Measurements from ENCODE around the gene TRABD2B. TPM values are rescaled to one million over a fixed set of nuclear protein-coding genes. Genes with fewer than 3 reads are reported as not detected.

The TRABD2B gene
- total RNA-seq, 1 donor from 2014 or later: not detected

GRCh38 chr1:47795102-47795501, 202.1 kb downstream of the TRABD2B start:
- Mint-ChIP-seq H3K36me3 (ENCODE audit: unreplicated experiment) (no peaks in the 10 kb centered on the region), H3K9me3 (ENCODE audit: unreplicated experiment) (no peaks in the 10 kb centered on the region), H3K4me1 (ENCODE audit: unreplicated experiment) (no peaks in the 10 kb centered on the region), H3K27ac (ENCODE audit: unreplicated experiment) (no peak overlapping the region), H3K4me3 (ENCODE audit: unreplicated experiment) (no peak overlapping the region), H3K27me3 (ENCODE audit: unreplicated experiment) (peaks cover 6% of the 10 kb centered on the region)
- no peak for DNase-seq (ENCODE audit: extremely low spot score, unreplicated experiment)
- TF ChIP-seq CTCF (IDR thresholded peaks at IDR 0.05): no peak

GRCh38 chr1:47794530-47794929, 202.7 kb downstream of the TRABD2B start:
- no peak overlapping the region for H3K4me3 Mint-ChIP-seq (ENCODE audit: unreplicated experiment)
- H3K4me1 Mint-ChIP-seq (ENCODE audit: unreplicated experiment): no peaks in the 10 kb centered on the region
- H3K36me3 Mint-ChIP-seq (ENCODE audit: unreplicated experiment): no peaks in the 10 kb centered on the region
- no peak overlapping the region for H3K27ac Mint-ChIP-seq (ENCODE audit: unreplicated experiment)
- no peaks in the 10 kb centered on the region for H3K9me3 Mint-ChIP-seq (ENCODE audit: unreplicated experiment)
- H3K27me3 Mint-ChIP-seq (ENCODE audit: unreplicated experiment): peaks cover 9% of the 10 kb centered on the region
- TF ChIP-seq CTCF (IDR thresholded peaks at IDR 0.05): no peak
- DNase-seq (ENCODE audit: extremely low spot score, unreplicated experiment): no peak

GRCh38 chr1:47794081-47794480, 203.1 kb downstream of the TRABD2B start:
- TF ChIP-seq CTCF (IDR thresholded peaks at IDR 0.05): no peak
- Mint-ChIP-seq H3K9me3 (ENCODE audit: unreplicated experiment) (no peaks in the 10 kb centered on the region), H3K27ac (ENCODE audit: unreplicated experiment) (no peak overlapping the region), H3K27me3 (ENCODE audit: unreplicated experiment) (peaks cover 9% of the 10 kb centered on the region), H3K4me1 (ENCODE audit: unreplicated experiment) (no peaks in the 10 kb centered on the region), H3K36me3 (ENCODE audit: unreplicated experiment) (no peaks in the 10 kb centered on the region), H3K4me3 (ENCODE audit: unreplicated experiment) (no peak overlapping the region)
- no peak for DNase-seq (ENCODE audit: extremely low spot score, unreplicated experiment)

- H3K36me3 Mint-ChIP-seq (ENCODE audit: unreplicated experiment): no peaks in the 10 kb centered on the region
- H3K4me1 Mint-ChIP-seq (ENCODE audit: unreplicated experiment): no peaks in the 10 kb centered on the region
- no peak for TF ChIP-seq CTCF (IDR thresholded peaks at IDR 0.05)
- peaks cover 9% of the 10 kb centered on the region for H3K27me3 Mint-ChIP-seq (ENCODE audit: unreplicated experiment)
- no peaks in the 10 kb centered on the region for H3K9me3 Mint-ChIP-seq (ENCODE audit: unreplicated experiment)
- DNase-seq (ENCODE audit: extremely low spot score, unreplicated experiment): no peak
- no peak overlapping the region for H3K4me3 Mint-ChIP-seq (ENCODE audit: unreplicated experiment)
- no peak overlapping the region for H3K27ac Mint-ChIP-seq (ENCODE audit: unreplicated experiment)
Measured at GRCh38 chr1:47793563-47793962, 203.6 kb downstream of the TRABD2B start.

- Mint-ChIP-seq H3K27me3 (ENCODE audit: unreplicated experiment) (peaks cover 9% of the 10 kb centered on the region), H3K36me3 (ENCODE audit: unreplicated experiment) (no peaks in the 10 kb centered on the region), H3K4me3 (ENCODE audit: unreplicated experiment) (no peak overlapping the region), H3K4me1 (ENCODE audit: unreplicated experiment) (no peaks in the 10 kb centered on the region), H3K9me3 (ENCODE audit: unreplicated experiment) (no peaks in the 10 kb centered on the region), H3K27ac (ENCODE audit: unreplicated experiment) (no peak overlapping the region)
- no peak for TF ChIP-seq CTCF (IDR thresholded peaks at IDR 0.05)
- DNase-seq (ENCODE audit: extremely low spot score, unreplicated experiment): no peak
Measured at GRCh38 chr1:47792779-47793178, 204.4 kb downstream of the TRABD2B start.

Measured in osteocyte (in vitro differentiated cells).